M059J (cell line): Measurements from ENCODE around the gene RGS9BP. TPM values are rescaled to one million over a fixed set of nuclear protein-coding genes. Genes with fewer than 3 reads are reported as not detected.
"Not testable (repeated sequence)": the region's sequence is repeated elsewhere in the genome, so short reads cannot be mapped to it uniquely, and the experiment has no call there.

Experiments used
- DNase-seq: peaks from one replicate; pipeline ENCODE4 v3.0.0-alpha.2; 2012; ENCODE audit warnings: low read depth
- total RNA-seq: library from RNA; depleted of rRNA; stranded (reverse); fragments of >200 nt; shearing (Covaris generic); gene quantifications from 2 replicates; pipeline ENCODE4 v1.2.3, GENCODE V29; 2014

The RGS9BP gene
- total RNA-seq, 1 experiment from 2014 or later, result 1.1 TPM

- DNase-seq, result no peak
Observed at GRCh38 chr19:32671883-32672593, 3.6 kb upstream of the RGS9BP start.

- DNase-seq, result no peak
Observed at GRCh38 chr19:32672841-32673240, 2.8 kb upstream of the RGS9BP start.

- DNase-seq, result no peak
Observed at GRCh38 chr19:32673573-32673972, 2.1 kb upstream of the RGS9BP start.

GRCh38 chr19:32674153-32674930 lies 1.3 kb upstream of the RGS9BP start:
- DNase-seq, result peak; percentile 9

GRCh38 chr19:32674931-32675719 lies 523 bp upstream of the RGS9BP start, which contains the start of gene ANKRD27:
TSS of gene ANKRD27 (minus strand) at chr19:32675180. CDS start at chr19:32659015, 16,165 bp downstream.
- peak; percentile 97 for DNase-seq

- DNase-seq, result no peak
Observed at GRCh38 chr19:32676186-32676894, 692 bp downstream of the RGS9BP start.

- no peak for DNase-seq
Observed at GRCh38 chr19:32676895-32677359, 1.3 kb downstream of the RGS9BP start.

GRCh38 chr19:32677657-32678056 lies 2.0 kb downstream of the RGS9BP start:
- DNase-seq, result no peak

- DNase-seq, result no peak
Observed at GRCh38 chr19:32680986-32681385, 5.3 kb downstream of the RGS9BP start.

GRCh38 chr19:32682317-32682716 lies 6.7 kb downstream of the RGS9BP start:
- no peak for DNase-seq

- no peak for DNase-seq
Observed at GRCh38 chr19:32686847-32687475, 11.3 kb downstream of the RGS9BP start.

- no peak for DNase-seq
Observed at GRCh38 chr19:32687681-32688080, 12.0 kb downstream of the RGS9BP start.

GRCh38 chr19:32688311-32688710 lies 12.7 kb downstream of the RGS9BP start:
- DNase-seq, result no peak

GRCh38 chr19:32691291-32691951 lies 15.8 kb downstream of the RGS9BP start, which contains the start of gene NUDT19:
TSS of gene NUDT19 (plus strand) at chr19:32691821. CDS start at chr19:32691961, 140 bp downstream.
- peak; percentile 89 for DNase-seq

GRCh38 chr19:32691952-32692726 lies 16.5 kb downstream of the RGS9BP start:
- DNase-seq, result peak; percentile 68

GRCh38 chr19:32692727-32693061 lies 17.0 kb downstream of the RGS9BP start:
- DNase-seq, result no peak

- DNase-seq, result not testable (repeated sequence)
Observed at GRCh38 chr19:32693151-32694108, 17.8 kb downstream of the RGS9BP start.

GRCh38 chr19:32694316-32694715 lies 18.7 kb downstream of the RGS9BP start:
- not testable (repeated sequence) for DNase-seq
